ENCODE results near the gene TMEM178A. TPM values are rescaled to one million over a fixed set of nuclear protein-coding genes. Genes with fewer than 3 reads are reported as not detected.
"Not testable (repeated sequence)": the region's sequence is repeated elsewhere in the genome, so short reads cannot be mapped to it uniquely, and the experiment has no call there.

TMEM178A gene
- total and polyA plus RNA-seq, 7 experiments from 2014 or later: 0.32 to 0.54 (median 0.43) TPM; not detected in 3

GRCh38 chr2:39625193-39625926 lies 40.4 kb upstream of the TMEM178A start:
- Histone ChIP-seq H3K9me3 (ENCODE audit: control insufficient read depth in 2 of 3, low read length in 3 of 3) (no peaks in the 10 kb centered on the region), H3K4me3 (ENCODE audit: low read length) (no peak overlapping the region), H3K27ac (ENCODE audit: low read depth, low read length) (no peak overlapping the region), H3K36me3 (ENCODE audit: control insufficient read depth in 2 of 3, insufficient read depth in 3 of 3, low read length in 3 of 3) (no peaks in the 10 kb centered on the region), H3K4me1 (ENCODE audit: control insufficient read depth in 2 of 2, insufficient read depth in 2 of 2, low read length in 2 of 2) (no peaks in the 10 kb centered on the region), H3K27me3 (ENCODE audit: control insufficient read depth in 2 of 2, insufficient read depth in 2 of 2, low read length in 2 of 2) (no peaks in the 10 kb centered on the region)
- Mint-ChIP-seq H3K9me3 (peaks cover 0 to 4% (median 0%) of the 10 kb centered on the region in 11 donors), H3K27me3 (peaks cover 8 to 36% (median 17%) of the 10 kb centered on the region in 5 donors), H3K4me1 (peaks cover 0 to 2% (median under 1%) of the 10 kb centered on the region in 7 donors), H3K27ac (no peak overlapping the region), H3K36me3 (no peaks in the 10 kb centered on the region), H3K4me3 (no peak overlapping the region)
- POLR2A ChIA-PET: no interaction called here
- no peak for DNase-seq
- ATAC-seq: peak; percentile 46
- CTCF ChIA-PET: no interaction called here
- intact Hi-C loops (cut with micrococcal nuclease): no loop called here

DNA sequence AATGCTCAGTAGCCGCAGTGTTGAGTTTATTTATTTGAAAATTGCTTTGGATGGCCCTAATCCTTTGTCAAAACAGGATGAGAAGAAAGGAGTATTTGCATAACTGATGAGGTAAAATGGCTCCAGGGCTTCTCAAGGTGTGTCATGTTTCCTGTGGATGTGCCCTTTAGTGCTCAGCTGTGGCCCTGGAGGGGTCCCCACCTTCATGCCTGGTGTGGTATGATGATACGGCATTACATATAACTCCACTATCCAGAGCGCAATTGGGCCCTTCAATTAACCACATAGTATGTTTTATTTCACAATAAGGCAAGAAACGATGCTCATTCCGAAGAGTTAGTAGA lies 39.8 kb upstream of the TMEM178A start:
- H3K27ac ChIP-seq (ENCODE audit: low read depth, low read length): no peak overlapping the region

DNA sequence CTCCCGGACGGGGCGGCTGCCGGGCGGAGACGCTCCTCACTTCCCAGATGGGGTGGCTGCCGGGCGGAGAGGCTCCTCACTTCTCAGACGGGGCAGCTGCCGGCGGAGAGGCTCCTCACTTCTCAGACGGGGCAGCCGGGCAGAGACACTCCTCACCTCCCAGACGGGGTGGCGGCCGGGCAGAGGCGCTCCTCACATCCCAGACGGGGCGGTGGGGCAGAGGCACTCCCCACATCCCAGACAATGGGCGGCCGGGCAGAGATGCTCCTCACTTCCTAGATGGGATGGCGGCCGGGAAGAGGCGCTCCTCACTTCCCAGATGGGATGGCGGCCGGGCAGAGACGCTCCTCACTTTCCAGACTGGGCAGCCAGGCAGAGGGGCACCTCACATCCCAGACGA lies 37.4 kb upstream of the TMEM178A start:
- POLR2A ChIA-PET; H3K36me3 ChIP-seq (ENCODE audit: control insufficient read depth in 2 of 3, insufficient read depth in 3 of 3, low read length in 3 of 3); H3K4me3 Mint-ChIP-seq; H3K27me3 ChIP-seq (ENCODE audit: control insufficient read depth in 2 of 2, insufficient read depth in 2 of 2, low read length in 2 of 2); DNase-seq; H3K27ac ChIP-seq (ENCODE audit: low read depth, low read length); H3K4me1 Mint-ChIP-seq; H3K4me1 ChIP-seq (ENCODE audit: control insufficient read depth in 2 of 2, insufficient read depth in 2 of 2, low read length in 2 of 2); ATAC-seq; H3K36me3 Mint-ChIP-seq; H3K9me3 Mint-ChIP-seq; intact Hi-C loops (cut with micrococcal nuclease); H3K9me3 ChIP-seq (ENCODE audit: control insufficient read depth in 2 of 3, low read length in 3 of 3); H3K4me3 ChIP-seq (ENCODE audit: low read length); H3K27ac Mint-ChIP-seq; CTCF ChIA-PET: not testable (repeated sequence)
- H3K27me3 Mint-ChIP-seq: peaks cover 0 to 21% (median 4%) of the 10 kb centered on the region in 5 donors

More for the DNA sequence above, 39.8 kb upstream of the TMEM178A start:
- H3K9me3 Mint-ChIP-seq: peaks cover 0 to 4% (median 0%) of the 10 kb centered on the region in 11 donors
- no peak for ATAC-seq
- no peaks in the 10 kb centered on the region for H3K4me1 Mint-ChIP-seq
- H3K27me3 ChIP-seq (ENCODE audit: control insufficient read depth in 2 of 2, insufficient read depth in 2 of 2, low read length in 2 of 2): no peaks in the 10 kb centered on the region
- no peak overlapping the region for H3K27ac Mint-ChIP-seq
- no peak overlapping the region for H3K4me3 Mint-ChIP-seq
- DNase-seq: no peak
- intact Hi-C loops (cut with micrococcal nuclease): no loop called here
- no peaks in the 10 kb centered on the region for H3K4me1 ChIP-seq (ENCODE audit: control insufficient read depth in 2 of 2, insufficient read depth in 2 of 2, low read length in 2 of 2)
- H3K9me3 ChIP-seq (ENCODE audit: control insufficient read depth in 2 of 3, low read length in 3 of 3): no peaks in the 10 kb centered on the region
- peaks cover 3 to 34% (median 13%) of the 10 kb centered on the region in 5 donors for H3K27me3 Mint-ChIP-seq
- CTCF ChIA-PET: no interaction called here
- POLR2A ChIA-PET: no interaction called here
- no peaks in the 10 kb centered on the region for H3K36me3 Mint-ChIP-seq
- H3K36me3 ChIP-seq (ENCODE audit: control insufficient read depth in 2 of 3, insufficient read depth in 3 of 3, low read length in 3 of 3): no peaks in the 10 kb centered on the region
- no peak overlapping the region for H3K4me3 ChIP-seq (ENCODE audit: low read length)

DNA sequence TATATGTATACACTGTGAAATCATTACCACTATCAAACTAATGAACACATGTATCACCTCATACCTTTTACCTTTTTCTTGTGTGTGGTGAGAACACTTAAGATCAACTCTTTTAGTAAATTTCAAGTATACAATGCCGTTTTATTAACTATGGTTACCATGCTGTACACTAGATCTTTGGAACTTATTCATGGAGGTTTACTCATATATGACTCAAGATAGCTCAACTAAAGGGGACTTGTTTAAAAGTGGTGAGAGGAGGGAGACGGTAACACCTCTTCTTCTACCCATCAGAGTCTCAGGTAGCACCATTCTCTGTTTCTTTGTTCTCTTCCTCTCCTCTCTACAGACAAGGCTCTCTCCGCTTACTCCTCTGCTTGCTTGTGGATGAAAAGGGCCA lies 36.1 kb upstream of the TMEM178A start:
- DNase-seq: no peak
- no peak overlapping the region for H3K4me3 ChIP-seq (ENCODE audit: low read length)
- no peak overlapping the region for H3K4me3 Mint-ChIP-seq
- H3K4me1 Mint-ChIP-seq: no peaks in the 10 kb centered on the region
- H3K9me3 ChIP-seq (ENCODE audit: control insufficient read depth in 2 of 3, low read length in 3 of 3): no peaks in the 10 kb centered on the region
- intact Hi-C loops (cut with micrococcal nuclease): no loop called here
- no peaks in the 10 kb centered on the region for H3K4me1 ChIP-seq (ENCODE audit: control insufficient read depth in 2 of 2, insufficient read depth in 2 of 2, low read length in 2 of 2)
- no peak overlapping the region for H3K27ac ChIP-seq (ENCODE audit: low read depth, low read length)
- CTCF ChIA-PET: no interaction called here
- H3K36me3 Mint-ChIP-seq: no peaks in the 10 kb centered on the region
- peaks cover 0 to 14% (median 4%) of the 10 kb centered on the region in 5 donors for H3K27me3 Mint-ChIP-seq
- ATAC-seq: no peak
- POLR2A ChIA-PET: no interaction called here
- H3K9me3 Mint-ChIP-seq: peaks cover 0 to 4% (median 0%) of the 10 kb centered on the region in 11 donors
- H3K36me3 ChIP-seq (ENCODE audit: control insufficient read depth in 2 of 3, insufficient read depth in 3 of 3, low read length in 3 of 3): no peaks in the 10 kb centered on the region
- no peak overlapping the region for H3K27ac Mint-ChIP-seq
- no peaks in the 10 kb centered on the region for H3K27me3 ChIP-seq (ENCODE audit: control insufficient read depth in 2 of 2, insufficient read depth in 2 of 2, low read length in 2 of 2)

- Mint-ChIP-seq H3K4me3 (no peak overlapping the region), H3K27ac (no peak overlapping the region), H3K27me3 (peaks cover 0 to 10% (median 0%) of the 10 kb centered on the region in 5 donors), H3K36me3 (no peaks in the 10 kb centered on the region), H3K9me3 (peaks cover 0 to 4% (median 0%) of the 10 kb centered on the region in 11 donors), H3K4me1 (no peaks in the 10 kb centered on the region)
- H3K27me3 ChIP-seq (ENCODE audit: control insufficient read depth in 2 of 2, insufficient read depth in 2 of 2, low read length in 2 of 2): no peaks in the 10 kb centered on the region
- no peak overlapping the region for H3K4me3 ChIP-seq (ENCODE audit: low read length)
- H3K9me3 ChIP-seq (ENCODE audit: control insufficient read depth in 2 of 3, low read length in 3 of 3): no peaks in the 10 kb centered on the region
- DNase-seq (no peak), ATAC-seq (no peak)
- CTCF ChIA-PET: no interaction called here
- no peaks in the 10 kb centered on the region for H3K4me1 ChIP-seq (ENCODE audit: control insufficient read depth in 2 of 2, insufficient read depth in 2 of 2, low read length in 2 of 2)
- intact Hi-C loops (cut with micrococcal nuclease): no loop called here
- no peak overlapping the region for H3K27ac ChIP-seq (ENCODE audit: low read depth, low read length)
- no peaks in the 10 kb centered on the region for H3K36me3 ChIP-seq (ENCODE audit: control insufficient read depth in 2 of 3, insufficient read depth in 3 of 3, low read length in 3 of 3)
- POLR2A ChIA-PET: no interaction called here
These were observed 34.5 kb upstream of the TMEM178A start for GRCh38 chr2:39631256-39631655.

DNA sequence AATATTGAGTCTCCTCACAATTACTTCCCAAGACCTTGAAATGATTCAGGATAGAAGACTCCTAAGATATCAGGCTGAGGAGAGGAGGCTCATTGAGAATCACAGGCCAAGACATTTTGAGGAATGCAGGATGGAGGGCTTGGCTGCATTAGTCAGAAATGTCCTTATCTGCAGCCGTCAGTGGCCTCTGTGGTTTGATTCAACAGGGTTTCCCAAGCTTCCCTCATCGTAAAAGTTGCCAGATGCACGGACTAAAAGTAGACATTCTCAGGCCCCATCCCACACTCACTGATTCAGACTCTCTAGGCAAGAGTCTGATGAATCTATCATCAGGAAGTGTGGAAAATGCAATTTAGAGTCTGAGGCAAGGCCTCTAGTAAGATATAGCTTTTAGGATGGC lies 34.0 kb upstream of the TMEM178A start:
- H3K9me3 ChIP-seq (ENCODE audit: control insufficient read depth in 2 of 3, low read length in 3 of 3): no peaks in the 10 kb centered on the region
- Mint-ChIP-seq H3K4me3 (no peak overlapping the region), H3K36me3 (no peaks in the 10 kb centered on the region), H3K27ac (no peak overlapping the region), H3K4me1 (no peaks in the 10 kb centered on the region), H3K9me3 (peaks cover 0 to 4% (median 0%) of the 10 kb centered on the region in 11 donors), H3K27me3 (peaks cover 0 to 8% (median 0%) of the 10 kb centered on the region in 5 donors)
- ChIA-PET CTCF (no interaction called here), POLR2A (no interaction called here)
- no peak for ATAC-seq
- no peak overlapping the region for H3K27ac ChIP-seq (ENCODE audit: low read depth, low read length)
- H3K27me3 ChIP-seq (ENCODE audit: control insufficient read depth in 2 of 2, insufficient read depth in 2 of 2, low read length in 2 of 2): no peaks in the 10 kb centered on the region
- no peak overlapping the region for H3K4me3 ChIP-seq (ENCODE audit: low read length)
- no peaks in the 10 kb centered on the region for H3K4me1 ChIP-seq (ENCODE audit: control insufficient read depth in 2 of 2, insufficient read depth in 2 of 2, low read length in 2 of 2)
- no peak for DNase-seq
- H3K36me3 ChIP-seq (ENCODE audit: control insufficient read depth in 2 of 3, insufficient read depth in 3 of 3, low read length in 3 of 3): no peaks in the 10 kb centered on the region
- intact Hi-C loops (cut with micrococcal nuclease): no loop called here

DNA sequence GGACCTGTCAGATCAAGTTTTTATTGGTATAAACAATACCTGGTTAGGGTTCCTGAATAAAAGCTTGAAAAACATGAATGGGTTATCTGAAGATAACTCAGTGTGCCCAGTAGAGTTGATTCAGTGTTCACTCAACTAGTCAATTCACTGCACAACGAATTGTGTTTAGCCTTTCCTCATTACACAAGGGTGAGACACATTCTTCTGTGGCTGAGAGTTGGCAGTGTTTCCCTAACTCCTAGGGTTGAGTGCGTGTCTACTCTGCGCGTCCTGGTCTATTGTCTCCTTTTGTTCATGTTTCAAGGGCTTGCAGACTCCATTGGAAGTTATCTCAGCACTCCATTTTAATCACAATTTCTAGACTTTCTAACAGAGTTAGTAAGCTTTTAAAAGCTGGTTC lies 32.8 kb upstream of the TMEM178A start:
- H3K27ac ChIP-seq (ENCODE audit: low read depth, low read length): no peak overlapping the region
- CTCF ChIA-PET: no interaction called here
- peaks cover 0 to 6% (median 0%) of the 10 kb centered on the region in 5 donors for H3K27me3 Mint-ChIP-seq

More for the DNA sequence above, 32.8 kb upstream of the TMEM178A start:
- DNase-seq (no peak), ATAC-seq (no peak)
- H3K36me3 Mint-ChIP-seq: no peaks in the 10 kb centered on the region
- Histone ChIP-seq H3K36me3 (ENCODE audit: control insufficient read depth in 2 of 3, insufficient read depth in 3 of 3, low read length in 3 of 3) (no peaks in the 10 kb centered on the region), H3K27me3 (ENCODE audit: control insufficient read depth in 2 of 2, insufficient read depth in 2 of 2, low read length in 2 of 2) (no peaks in the 10 kb centered on the region), H3K4me1 (ENCODE audit: control insufficient read depth in 2 of 2, insufficient read depth in 2 of 2, low read length in 2 of 2) (no peaks in the 10 kb centered on the region), H3K4me3 (ENCODE audit: low read length) (no peak overlapping the region), H3K9me3 (ENCODE audit: control insufficient read depth in 2 of 3, low read length in 3 of 3) (no peaks in the 10 kb centered on the region)
- no peak overlapping the region for H3K4me3 Mint-ChIP-seq
- intact Hi-C loops (cut with micrococcal nuclease): no loop called here
- POLR2A ChIA-PET: no interaction called here
- H3K4me1 Mint-ChIP-seq: no peaks in the 10 kb centered on the region
- peaks cover 0 to 4% (median 0%) of the 10 kb centered on the region in 11 donors for H3K9me3 Mint-ChIP-seq
- no peak overlapping the region for H3K27ac Mint-ChIP-seq

All from naive thymus-derived CD4-positive, alpha-beta T cell (primary cell).